Liver (tissue), 3 donors: ENCODE data around the gene GLOD5.

Source experiments
- ATF3 ChIP-seq: IDR thresholded peaks from 2 replicates; pipeline ENCODE4 v1.6.1; 2016; ENCODE audit warnings: antibody characterized with exemption
- GABPA ChIP-seq, 2 donors: IDR thresholded peaks in 1 of 2; conservative IDR thresholded peaks in 1 of 2; 2 replicates each; pipeline ENCODE4 v1.6.1; 2016; ENCODE audit warnings: antibody characterized with exemption in 2 of 2, mild to moderate bottlenecking in 1 of 2, moderate library complexity in 1 of 2
- MAX ChIP-seq: IDR thresholded peaks from 2 replicates; pipeline ENCODE4 v1.6.1; 2016; ENCODE audit warnings: antibody characterized with exemption
- NR2F2 ChIP-seq: IDR thresholded peaks from 2 replicates; pipeline ENCODE4 v1.6.1; 2016; ENCODE audit warnings: antibody characterized with exemption
- RXRA ChIP-seq, 2 donors: IDR thresholded peaks; 2 replicates each; pipeline ENCODE4 v1.6.1; 2017 to 2018; ENCODE audit warnings: antibody characterized with exemption in 2 of 2, mild to moderate bottlenecking in 1 of 2
- SP1 ChIP-seq: IDR thresholded peaks from 2 replicates; pipeline ENCODE4 v1.6.1; 2018; ENCODE audit warnings: antibody characterized with exemption, mild to moderate bottlenecking
- TAF1 ChIP-seq: conservative IDR thresholded peaks from 2 replicates; pipeline ENCODE4 v1.6.1; 2016; ENCODE audit warnings: antibody characterized with exemption, mild to moderate bottlenecking
- YY1 ChIP-seq: IDR thresholded peaks from 2 replicates; pipeline ENCODE4 v1.6.1; 2016; ENCODE audit warnings: antibody characterized with exemption, mild to moderate bottlenecking
- TF ChIP-seq, protein P1 (sequence below): fragments of 150-350 bp; IDR thresholded peaks from 2 replicates; pipeline ENCODE4 v1.5.1; 2017; ENCODE audit warnings: improper control_type of control experiment, low read depth, low read length; ENCODE audit not compliant: missing input control
- TF ChIP-seq, protein P2 (sequence below): IDR thresholded peaks from 2 replicates; pipeline ENCODE4 v1.6.1; 2016; ENCODE audit warnings: antibody characterized with exemption, mild to moderate bottlenecking
- donor health status: healthy.
- donor health status: healthy.

DNA sequence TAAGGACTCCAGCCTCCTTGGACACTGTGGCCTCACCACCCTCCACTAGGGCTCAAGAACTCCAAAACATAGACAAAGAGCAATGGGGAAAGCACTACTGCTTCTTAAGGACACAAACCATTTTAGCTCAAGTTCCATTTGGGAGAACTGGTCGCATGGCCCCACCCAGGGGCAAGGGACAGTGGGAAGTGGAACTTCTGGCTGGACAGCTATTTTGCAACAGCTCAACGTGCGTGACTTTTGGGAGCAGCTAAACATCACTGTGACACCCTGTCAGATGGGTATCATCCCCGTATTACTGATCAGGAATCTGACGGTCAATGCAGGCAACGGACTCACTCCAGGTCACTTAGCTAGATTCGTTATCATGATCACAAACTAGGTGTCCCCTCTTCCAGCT is 9.0 kb upstream of the GLOD5 start:
- TF ChIP-seq SP1 (no peak), ATF3 (no peak), MAX (no peak), YY1 (no peak), RXRA (IDR thresholded peaks at IDR 0.05) (no peak), NR2F2 (no peak), GABPA (IDR thresholded peaks at IDR 0.05 in 1 of 2, conservative IDR thresholded peaks at IDR 0.05 in 1 of 2) (no peak), TAF1 (no peak)
- TF ChIP-seq, protein P1, sequence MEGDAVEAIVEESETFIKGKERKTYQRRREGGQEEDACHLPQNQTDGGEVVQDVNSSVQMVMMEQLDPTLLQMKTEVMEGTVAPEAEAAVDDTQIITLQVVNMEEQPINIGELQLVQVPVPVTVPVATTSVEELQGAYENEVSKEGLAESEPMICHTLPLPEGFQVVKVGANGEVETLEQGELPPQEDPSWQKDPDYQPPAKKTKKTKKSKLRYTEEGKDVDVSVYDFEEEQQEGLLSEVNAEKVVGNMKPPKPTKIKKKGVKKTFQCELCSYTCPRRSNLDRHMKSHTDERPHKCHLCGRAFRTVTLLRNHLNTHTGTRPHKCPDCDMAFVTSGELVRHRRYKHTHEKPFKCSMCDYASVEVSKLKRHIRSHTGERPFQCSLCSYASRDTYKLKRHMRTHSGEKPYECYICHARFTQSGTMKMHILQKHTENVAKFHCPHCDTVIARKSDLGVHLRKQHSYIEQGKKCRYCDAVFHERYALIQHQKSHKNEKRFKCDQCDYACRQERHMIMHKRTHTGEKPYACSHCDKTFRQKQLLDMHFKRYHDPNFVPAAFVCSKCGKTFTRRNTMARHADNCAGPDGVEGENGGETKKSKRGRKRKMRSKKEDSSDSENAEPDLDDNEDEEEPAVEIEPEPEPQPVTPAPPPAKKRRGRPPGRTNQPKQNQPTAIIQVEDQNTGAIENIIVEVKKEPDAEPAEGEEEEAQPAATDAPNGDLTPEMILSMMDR = no peak
- TF ChIP-seq, protein P2, sequence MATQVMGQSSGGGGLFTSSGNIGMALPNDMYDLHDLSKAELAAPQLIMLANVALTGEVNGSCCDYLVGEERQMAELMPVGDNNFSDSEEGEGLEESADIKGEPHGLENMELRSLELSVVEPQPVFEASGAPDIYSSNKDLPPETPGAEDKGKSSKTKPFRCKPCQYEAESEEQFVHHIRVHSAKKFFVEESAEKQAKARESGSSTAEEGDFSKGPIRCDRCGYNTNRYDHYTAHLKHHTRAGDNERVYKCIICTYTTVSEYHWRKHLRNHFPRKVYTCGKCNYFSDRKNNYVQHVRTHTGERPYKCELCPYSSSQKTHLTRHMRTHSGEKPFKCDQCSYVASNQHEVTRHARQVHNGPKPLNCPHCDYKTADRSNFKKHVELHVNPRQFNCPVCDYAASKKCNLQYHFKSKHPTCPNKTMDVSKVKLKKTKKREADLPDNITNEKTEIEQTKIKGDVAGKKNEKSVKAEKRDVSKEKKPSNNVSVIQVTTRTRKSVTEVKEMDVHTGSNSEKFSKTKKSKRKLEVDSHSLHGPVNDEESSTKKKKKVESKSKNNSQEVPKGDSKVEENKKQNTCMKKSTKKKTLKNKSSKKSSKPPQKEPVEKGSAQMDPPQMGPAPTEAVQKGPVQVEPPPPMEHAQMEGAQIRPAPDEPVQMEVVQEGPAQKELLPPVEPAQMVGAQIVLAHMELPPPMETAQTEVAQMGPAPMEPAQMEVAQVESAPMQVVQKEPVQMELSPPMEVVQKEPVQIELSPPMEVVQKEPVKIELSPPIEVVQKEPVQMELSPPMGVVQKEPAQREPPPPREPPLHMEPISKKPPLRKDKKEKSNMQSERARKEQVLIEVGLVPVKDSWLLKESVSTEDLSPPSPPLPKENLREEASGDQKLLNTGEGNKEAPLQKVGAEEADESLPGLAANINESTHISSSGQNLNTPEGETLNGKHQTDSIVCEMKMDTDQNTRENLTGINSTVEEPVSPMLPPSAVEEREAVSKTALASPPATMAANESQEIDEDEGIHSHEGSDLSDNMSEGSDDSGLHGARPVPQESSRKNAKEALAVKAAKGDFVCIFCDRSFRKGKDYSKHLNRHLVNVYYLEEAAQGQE = no peak
